ENCODE measurements around the gene SDHA.

- TF ChIP-seq EZH2 (IDR thresholded peaks at IDR 0.05; ENCODE audit: insufficient read depth, poor library complexity, severe bottlenecking) (no peak), EZH2phosphoT487 (IDR thresholded peaks at IDR 0.05; ENCODE audit: insufficient read depth, low read depth) (no peak)
These were observed 10.8 kb downstream of the SDHA start for GRCh38 chr5:228886-229285.
